ENCODE data around the gene DACH2.

GRCh38 chrX:86192827-86193226 lies 44.6 kb downstream of the DACH2 start:
- TF ChIP-seq CTCF (IDR thresholded peaks at IDR 0.05 in 8 of 11, conservative IDR thresholded peaks at IDR 0.05 in 3 of 11), result no peak
- TF ChIP-seq POLR2A (IDR thresholded peaks at IDR 0.05), result no peak
- no peak for TF ChIP-seq POLR2AphosphoS5 (IDR thresholded peaks at IDR 0.05)

Measured in spleen (tissue), 7 donors.